Nephron (organoid): ENCODE data around the gene GP1BA.

ENCODE experiments used
- H3K27ac Mint-ChIP-seq, 3 experiments: 2 replicates each; pipeline ENCODE4 v1.8.0; 2020; ENCODE audit warnings: mixed read lengths in 3 of 3, mild to moderate bottlenecking in 2 of 3, moderate library complexity in 1 of 3
- H3K27me3 Mint-ChIP-seq: 2 replicates; pipeline ENCODE4 v1.8.0; 2021; ENCODE audit warnings: low read depth, mild to moderate bottlenecking, moderate library complexity, mixed read lengths
- H3K36me3 Mint-ChIP-seq: 2 replicates; pipeline ENCODE4 v1.8.0; 2020; ENCODE audit warnings: low read depth, mixed read lengths
- H3K4me1 Mint-ChIP-seq: 2 replicates; pipeline ENCODE4 v1.8.0; 2020; ENCODE audit warnings: mixed read lengths
- H3K4me3 Mint-ChIP-seq, 3 experiments: 2 replicates each; pipeline ENCODE4 v1.8.0; 2020; ENCODE audit warnings: mild to moderate bottlenecking in 3 of 3, mixed read lengths in 3 of 3, moderate library complexity in 2 of 3
- H3K9me3 Mint-ChIP-seq: 2 replicates; pipeline ENCODE4 v1.8.0; 2020; ENCODE audit warnings: mixed read lengths
- TF ChIP-seq, protein P1 (sequence below), 3 experiments: fragments of 200-600 bp; sonication (generic); IDR thresholded peaks; one replicate each; pipeline ENCODE4 v1.5.0; 2021; ENCODE audit warnings: antibody characterized with exemption in 3 of 3; ENCODE audit not compliant: unreplicated experiment in 3 of 3

GP1BA gene

DNA sequence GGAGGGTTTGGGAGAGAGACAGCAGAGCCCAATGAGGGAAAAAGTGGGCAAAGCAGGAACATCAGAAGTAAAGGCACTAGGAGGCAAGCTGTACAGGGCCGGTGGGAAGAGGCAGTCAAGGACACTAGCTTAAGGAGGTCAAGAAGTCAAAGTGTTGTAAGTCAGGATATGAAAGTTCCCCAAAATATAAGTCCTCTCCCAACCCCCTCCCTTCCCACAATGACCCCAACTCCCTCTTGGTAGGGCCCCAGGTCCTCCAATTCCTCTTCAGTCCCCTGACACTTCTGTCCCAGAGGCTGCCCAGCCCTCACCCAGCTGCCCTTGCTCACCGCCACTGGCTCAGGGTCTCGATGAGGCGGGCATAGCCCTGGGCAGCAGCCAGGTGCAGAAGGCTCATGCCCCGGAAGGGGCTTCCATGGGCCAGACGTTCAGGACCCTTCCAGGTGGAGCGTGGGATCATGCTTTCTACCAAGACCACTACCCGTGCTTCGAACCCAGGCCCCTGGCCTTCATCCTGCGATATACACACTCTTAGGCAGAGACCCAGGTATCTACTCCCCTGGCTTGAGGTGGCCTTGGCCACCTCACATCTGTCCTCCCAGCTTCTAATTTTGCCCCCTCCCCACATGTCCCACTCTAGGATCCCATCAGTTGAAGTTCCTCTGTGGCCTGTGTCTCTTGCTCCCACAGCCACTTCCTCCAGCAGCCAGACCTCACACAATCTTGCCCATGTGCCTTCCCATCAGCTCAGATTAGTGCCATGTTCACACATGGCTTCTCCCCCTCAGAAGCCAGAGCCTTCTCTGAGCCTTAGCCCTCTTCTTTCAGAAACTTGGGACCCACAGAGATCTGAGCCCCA, 41.4 kb downstream of the GP1BA start:
- Mint-ChIP-seq H3K4me3 (no peak overlapping the region), H3K9me3 (no peaks in the 10 kb centered on the region)

DNA sequence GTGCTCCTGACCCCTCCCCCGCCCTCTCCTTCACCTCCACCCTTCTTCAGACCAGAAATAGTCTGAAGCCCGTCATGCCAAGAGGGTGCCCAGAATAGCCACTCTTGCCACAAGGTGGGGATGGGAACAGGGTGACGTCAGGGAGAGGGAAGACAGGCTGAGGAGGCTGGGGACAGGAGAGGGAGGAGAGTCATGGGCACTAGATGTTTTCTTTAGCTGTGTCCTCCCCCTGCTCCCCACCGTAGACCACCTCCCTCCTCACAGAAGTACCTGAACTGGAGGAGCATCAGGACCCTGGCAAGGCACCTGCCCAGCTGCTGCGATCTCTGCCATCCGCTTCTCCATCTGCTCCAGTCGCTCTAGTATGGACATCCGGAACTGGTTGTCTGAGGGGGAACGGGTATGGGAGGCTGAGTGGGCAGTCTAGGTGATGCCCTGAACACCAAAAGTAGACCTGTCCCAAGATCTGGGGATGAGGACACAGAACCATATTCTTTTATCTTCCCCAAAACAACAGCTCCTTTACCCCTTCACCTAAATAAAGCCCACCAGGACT, 42.1 kb downstream of the GP1BA start:
- Mint-ChIP-seq H3K4me1 (peaks cover 16% of the 10 kb centered on the region), H3K36me3 (peaks cover 32% of the 10 kb centered on the region), H3K9me3 (no peaks in the 10 kb centered on the region), H3K27ac (no peak overlapping the region), H3K27me3 (no peaks in the 10 kb centered on the region), H3K4me3 (no peak overlapping the region)
- TF ChIP-seq, protein P1, sequence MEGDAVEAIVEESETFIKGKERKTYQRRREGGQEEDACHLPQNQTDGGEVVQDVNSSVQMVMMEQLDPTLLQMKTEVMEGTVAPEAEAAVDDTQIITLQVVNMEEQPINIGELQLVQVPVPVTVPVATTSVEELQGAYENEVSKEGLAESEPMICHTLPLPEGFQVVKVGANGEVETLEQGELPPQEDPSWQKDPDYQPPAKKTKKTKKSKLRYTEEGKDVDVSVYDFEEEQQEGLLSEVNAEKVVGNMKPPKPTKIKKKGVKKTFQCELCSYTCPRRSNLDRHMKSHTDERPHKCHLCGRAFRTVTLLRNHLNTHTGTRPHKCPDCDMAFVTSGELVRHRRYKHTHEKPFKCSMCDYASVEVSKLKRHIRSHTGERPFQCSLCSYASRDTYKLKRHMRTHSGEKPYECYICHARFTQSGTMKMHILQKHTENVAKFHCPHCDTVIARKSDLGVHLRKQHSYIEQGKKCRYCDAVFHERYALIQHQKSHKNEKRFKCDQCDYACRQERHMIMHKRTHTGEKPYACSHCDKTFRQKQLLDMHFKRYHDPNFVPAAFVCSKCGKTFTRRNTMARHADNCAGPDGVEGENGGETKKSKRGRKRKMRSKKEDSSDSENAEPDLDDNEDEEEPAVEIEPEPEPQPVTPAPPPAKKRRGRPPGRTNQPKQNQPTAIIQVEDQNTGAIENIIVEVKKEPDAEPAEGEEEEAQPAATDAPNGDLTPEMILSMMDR (IDR thresholded peaks at IDR 0.05; ENCODE audit: unreplicated experiment in 3 of 3): no peak

More for the DNA sequence above, 41.4 kb downstream of the GP1BA start:
- Mint-ChIP-seq H3K36me3 (peaks cover 31% of the 10 kb centered on the region), H3K27me3 (no peaks in the 10 kb centered on the region), H3K4me1 (peaks cover 22% of the 10 kb centered on the region), H3K27ac (no peak overlapping the region)
- TF ChIP-seq, protein P1 (IDR thresholded peaks at IDR 0.05; ENCODE audit: unreplicated experiment in 3 of 3): no peak

DNA sequence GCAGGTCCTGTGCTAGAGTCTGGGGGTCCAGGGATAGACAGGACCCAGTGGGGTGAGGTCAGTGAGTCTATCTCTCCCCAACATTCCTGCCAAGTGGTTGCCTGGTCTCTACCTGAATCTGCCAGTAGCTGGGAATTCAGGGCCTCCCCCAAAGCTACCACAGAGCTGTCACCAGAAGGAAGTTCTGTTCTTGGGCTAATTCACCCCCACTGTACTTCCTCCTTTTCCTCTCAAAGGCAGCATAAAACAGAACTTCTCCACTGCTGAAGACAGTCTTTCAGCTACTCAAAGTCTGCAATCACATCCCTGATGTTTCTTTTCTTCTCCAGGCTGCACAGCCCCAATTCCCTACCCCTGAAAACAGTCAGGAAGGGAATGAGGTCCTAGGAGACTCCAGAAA, 46.6 kb downstream of the GP1BA start:
- H3K36me3 Mint-ChIP-seq: peaks cover 32% of the 10 kb centered on the region
- H3K9me3 Mint-ChIP-seq: no peaks in the 10 kb centered on the region
- no peak overlapping the region for H3K4me3 Mint-ChIP-seq
- TF ChIP-seq, protein P1 (IDR thresholded peaks at IDR 0.05; ENCODE audit: unreplicated experiment in 3 of 3): no peak
- no peak overlapping the region for H3K27ac Mint-ChIP-seq
- H3K27me3 Mint-ChIP-seq: no peaks in the 10 kb centered on the region
- peaks cover 10% of the 10 kb centered on the region for H3K4me1 Mint-ChIP-seq

DNA sequence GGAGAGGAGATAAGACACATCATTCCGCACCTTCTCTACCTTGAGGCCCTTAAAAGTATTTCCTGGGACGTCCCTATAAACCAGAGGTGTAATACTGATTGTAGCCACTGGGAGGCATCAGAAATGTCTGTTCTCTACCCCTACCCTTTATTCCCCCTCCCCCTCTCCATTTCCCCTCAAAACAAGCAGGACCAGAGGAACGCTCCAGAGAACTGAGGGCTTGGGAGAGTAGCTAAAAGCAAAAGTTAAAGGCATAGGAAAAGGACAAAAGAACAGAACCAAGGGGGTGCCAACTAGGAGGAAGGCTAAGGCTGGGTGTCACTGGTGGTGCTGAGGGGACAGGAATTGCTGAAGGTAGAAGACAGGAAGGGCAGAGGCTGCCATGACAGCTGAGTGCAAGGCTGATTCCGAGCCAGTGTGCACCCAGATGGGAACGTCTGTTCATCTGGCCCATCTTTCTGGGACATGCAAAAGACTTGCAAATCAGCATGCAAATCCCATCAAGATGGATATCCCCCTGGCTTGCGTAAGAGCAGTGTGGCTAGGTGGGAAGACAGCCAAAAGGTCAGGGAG, 48.7 kb downstream of the GP1BA start:
- H3K4me1 Mint-ChIP-seq: peaks cover 11% of the 10 kb centered on the region
- H3K9me3 Mint-ChIP-seq: no peaks in the 10 kb centered on the region
- no peak overlapping the region for H3K4me3 Mint-ChIP-seq
- peaks cover 22% of the 10 kb centered on the region for H3K36me3 Mint-ChIP-seq
- TF ChIP-seq, protein P1 (IDR thresholded peaks at IDR 0.05; ENCODE audit: unreplicated experiment in 3 of 3): peak; percentile 66 to 78 (median 72)
- no peaks in the 10 kb centered on the region for H3K27me3 Mint-ChIP-seq
- H3K27ac Mint-ChIP-seq: peak overlapping the region; percentile 14 to 63 (median 40)

DNA sequence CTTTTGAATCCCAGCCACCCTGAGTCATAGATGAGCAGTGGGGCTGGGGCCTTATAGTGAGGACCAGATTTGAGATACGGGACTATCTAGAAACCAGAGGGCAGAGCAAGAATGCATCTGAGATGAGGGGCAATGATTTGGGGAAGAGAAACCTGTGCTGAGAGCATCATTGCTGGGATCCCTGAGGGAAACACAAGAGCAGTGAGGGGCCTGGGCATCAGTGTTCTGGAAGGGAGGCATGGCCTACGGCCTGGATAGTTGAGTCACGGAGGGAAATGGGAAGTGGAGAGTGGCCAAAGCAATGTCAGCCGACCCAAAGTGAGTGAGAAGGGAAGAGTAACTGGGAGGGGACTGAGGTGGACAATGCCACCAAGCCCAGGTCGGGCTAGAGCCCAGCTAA, 50.2 kb downstream of the GP1BA start:
- Mint-ChIP-seq H3K9me3 (no peaks in the 10 kb centered on the region), H3K4me1 (peaks cover 21% of the 10 kb centered on the region), H3K4me3 (peak overlapping the region in 2 of 3 experiments; percentile 41), H3K27me3 (no peaks in the 10 kb centered on the region), H3K27ac (peak overlapping the region in 1 of 3 experiments; percentile 16), H3K36me3 (peaks cover 21% of the 10 kb centered on the region)
- TF ChIP-seq, protein P1 (IDR thresholded peaks at IDR 0.05; ENCODE audit: unreplicated experiment in 3 of 3): no peak
